ENCODE measurements around the gene AGMAT.
"Not testable (repeated sequence)": the region's sequence is repeated elsewhere in the genome, so short reads cannot be mapped to it uniquely, and the experiment has no call there.

The AGMAT gene

DNA sequence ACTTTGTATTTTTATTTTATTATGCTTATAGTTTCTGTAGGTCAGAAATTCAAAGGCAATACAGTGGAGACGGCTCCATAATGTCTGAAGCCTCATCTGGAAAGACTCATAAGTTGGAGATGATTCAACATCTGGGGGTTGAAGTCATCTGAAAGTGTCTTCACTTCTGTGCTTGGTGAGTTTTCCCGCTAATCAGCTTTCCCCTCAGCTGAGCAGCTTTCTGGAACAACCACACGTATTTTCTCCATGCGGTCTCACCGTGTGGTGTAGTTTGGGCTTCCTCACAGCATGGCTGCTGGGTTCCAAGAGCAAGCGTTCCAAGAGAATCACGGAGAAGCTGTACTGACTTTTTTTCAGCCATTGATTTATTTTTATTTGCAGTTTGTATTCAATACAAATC, 24.8 kb upstream of the AGMAT start:
- DNase-seq = no peak

DNA sequence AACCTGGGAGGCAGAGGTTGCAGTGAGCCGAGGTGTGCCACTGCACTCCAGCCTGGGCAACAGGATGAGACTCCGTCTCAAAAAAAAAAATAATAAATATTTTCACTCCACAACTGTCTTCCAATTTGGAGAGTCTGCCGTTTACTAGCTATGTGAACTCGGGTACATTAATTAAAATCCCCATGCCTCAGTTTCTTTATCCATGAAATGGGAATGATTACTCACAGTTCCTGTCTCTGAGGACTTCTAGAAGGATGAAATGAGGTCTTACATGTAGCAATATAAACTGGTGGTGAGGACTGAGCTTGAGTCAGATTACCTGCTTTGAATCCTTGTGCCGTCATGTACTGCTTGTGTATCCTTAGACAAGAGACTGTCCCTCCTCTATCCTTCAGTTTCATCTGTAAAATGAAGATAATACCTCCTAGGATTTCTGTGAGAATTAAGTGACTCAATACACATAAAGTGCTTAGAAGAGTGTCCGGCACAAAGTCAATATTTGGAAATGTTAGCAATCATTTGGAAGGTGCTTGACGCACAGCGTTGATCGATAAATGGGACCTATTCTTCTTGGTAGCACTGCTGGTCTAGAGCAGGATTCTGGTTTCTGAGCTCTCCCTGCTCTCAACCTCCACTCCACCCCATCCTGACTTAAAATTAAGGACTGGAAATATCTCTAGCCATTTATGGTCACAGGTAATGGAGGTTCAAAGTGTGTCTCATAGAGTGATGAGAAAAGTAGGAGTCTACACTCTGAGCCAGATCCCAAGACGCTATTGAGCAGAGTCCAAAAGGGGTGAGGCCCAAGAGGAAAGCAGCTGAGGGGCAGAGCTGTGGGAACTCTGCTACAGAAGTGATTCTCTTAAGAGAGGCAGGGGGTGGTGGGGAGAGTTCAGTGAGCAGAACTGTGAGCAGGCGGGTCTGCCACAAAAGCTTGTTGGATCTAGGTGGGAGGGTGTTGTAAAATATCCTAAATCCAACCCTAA, 20.8 kb upstream of the AGMAT start:
- DNase-seq = no peak

DNA sequence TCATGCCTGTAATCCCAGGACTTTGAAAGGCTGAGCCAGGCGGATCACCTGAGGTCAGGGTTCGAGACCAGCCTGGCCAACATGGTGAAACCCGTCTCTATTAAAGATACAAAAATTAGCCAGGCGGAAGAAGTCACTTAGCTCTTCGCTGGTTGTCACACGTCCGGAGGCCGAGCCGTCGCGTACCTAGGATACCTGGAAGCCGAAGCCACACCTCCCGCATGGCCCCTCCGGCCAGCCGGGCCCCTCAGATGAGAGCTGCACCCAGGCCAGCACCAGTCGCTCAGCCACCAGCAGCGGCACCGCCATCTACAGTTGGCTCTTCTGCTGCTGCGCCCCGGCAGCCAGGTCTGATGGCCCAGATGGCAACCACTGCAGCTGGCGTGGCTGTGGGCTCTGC, 19.5 kb upstream of the AGMAT start:
- not testable (repeated sequence) for DNase-seq

DNA sequence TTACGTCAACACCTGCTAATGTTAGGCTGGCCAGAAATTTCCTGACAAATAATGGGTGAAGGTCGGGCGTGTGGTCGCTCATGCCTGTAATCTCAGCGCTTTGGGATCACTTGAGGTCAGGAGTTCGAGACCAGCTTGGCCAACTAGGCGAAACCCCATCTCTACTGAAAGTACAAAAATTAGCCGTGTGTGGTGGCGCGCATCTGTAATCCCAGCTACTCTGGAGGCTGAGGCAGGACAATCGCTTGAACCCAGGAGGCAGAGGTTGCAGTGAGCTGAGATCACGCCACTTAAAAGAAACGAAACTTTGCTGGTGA, 19.1 kb upstream of the AGMAT start:
- not testable (repeated sequence) for DNase-seq

DNA sequence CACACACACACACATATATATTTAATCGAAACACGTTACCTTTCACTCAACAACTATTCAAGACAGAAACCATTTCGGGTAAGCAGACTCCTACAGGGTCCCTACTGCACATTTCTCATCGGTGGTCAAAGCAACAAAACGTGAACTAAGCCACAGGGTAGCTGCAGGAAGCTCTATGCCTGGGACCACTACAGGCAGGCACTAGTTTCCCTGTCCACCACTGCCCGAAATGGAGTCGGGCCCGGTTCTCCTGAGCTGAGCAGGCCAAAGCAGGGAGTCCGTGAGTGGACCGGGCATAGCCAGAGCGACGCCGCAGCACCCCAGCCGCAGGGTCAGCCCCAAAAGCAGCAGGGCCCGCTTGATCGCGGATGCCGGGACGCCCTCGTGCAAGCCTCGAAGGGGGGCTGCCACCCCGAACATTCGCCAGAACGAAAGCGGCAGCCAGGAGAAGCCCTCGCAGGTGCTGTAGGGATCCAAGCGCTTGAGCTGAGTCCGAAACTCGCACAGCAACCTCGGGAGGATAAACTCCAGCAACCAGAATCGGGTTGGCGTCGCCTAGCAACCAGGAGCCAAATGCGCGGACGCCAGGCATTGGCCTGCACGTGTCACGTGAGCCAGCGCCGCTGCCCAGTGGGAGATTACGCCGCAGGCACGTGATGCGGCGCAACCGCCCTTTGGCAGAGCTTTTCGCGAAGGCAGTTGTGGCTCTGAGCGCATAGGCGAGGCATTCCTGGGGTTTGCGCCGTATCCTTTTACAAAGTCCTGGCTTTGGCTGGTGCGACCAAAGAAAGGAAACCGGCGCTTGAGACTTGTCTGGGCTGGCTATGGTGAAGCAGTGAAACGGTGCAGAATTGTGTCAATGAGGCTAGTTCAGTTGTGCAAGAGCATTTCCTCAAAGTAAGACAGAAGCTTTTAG, 18.5 kb upstream of the AGMAT start:
- DNase-seq = peak; percentile 98

DNA sequence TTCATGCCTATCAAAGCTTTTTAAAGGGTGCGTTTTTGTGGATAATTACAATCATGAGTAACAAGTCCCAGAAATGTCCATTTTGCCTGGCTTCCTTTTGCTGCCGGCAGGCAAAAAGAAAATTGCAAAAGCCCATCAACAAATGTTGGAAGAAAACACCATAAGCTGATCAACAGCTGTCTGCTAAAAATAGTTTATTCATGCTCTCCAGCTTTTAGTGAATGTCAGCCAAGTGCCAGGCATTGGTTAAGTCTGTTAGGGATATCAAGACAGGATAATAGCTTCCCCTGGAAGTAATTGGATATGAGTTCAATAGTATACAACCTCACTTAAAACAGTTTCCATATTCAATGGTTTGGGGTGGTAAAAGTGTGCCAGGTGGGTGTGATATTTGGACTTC, 13.6 kb upstream of the AGMAT start:
- DNase-seq = no peak

DNA sequence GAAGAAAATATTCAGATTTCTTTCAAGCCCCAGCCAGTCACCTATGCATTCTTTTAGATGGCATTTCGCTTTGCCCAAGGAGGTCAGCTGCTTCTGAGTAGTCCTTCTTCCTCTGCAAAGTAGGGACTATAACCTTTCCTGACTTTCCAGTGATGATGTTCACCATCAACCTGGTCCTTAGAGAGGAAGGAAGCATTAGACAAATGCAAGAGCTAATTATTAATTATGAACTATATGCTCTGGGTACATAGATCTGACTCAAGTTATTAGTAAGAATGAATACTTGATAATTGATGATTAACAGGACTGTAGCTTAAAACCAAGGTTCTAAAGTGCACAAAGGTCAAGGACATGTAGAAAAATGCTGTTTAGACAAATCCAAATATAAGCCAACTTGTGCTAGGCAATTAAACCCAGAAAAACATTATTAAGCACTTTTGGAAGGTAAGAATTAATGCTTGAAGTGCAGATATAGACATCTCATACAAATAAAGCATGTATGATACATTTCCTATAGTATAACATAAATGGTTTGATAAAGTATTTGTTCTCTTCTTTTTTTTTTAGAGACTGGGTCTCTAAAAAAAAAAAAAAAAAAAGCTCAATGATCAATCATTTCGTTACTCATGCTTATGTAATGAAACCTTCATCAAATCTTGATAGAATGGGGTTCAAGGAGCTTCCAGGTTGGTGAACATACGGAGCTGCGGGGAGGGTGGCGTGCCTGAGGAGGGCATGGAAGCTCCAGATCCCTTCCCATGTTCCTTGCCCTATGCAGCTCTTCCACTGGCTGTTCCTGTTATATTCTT, 11.2 kb upstream of the AGMAT start:
- DNase-seq = no peak

DNA sequence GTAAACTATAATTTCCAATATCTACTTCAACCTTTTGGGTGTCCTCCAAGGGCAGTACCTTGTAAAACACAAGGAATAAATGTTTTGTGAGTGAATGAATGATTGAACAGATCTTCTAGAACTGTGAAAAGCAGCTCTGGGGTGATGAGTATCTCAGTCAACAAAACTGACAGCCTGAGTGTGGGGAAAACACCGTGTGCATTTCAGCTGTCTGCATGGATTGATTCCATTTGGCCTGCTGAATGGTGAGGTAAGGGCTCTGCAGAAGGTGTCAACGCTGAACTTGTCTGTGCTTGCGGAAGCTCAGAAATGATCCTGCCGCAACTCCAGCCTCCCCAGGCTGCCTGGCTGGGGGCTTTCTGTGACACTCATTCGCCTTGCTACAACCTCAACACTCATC, 7.4 kb upstream of the AGMAT start:
- no peak for DNase-seq

DNA sequence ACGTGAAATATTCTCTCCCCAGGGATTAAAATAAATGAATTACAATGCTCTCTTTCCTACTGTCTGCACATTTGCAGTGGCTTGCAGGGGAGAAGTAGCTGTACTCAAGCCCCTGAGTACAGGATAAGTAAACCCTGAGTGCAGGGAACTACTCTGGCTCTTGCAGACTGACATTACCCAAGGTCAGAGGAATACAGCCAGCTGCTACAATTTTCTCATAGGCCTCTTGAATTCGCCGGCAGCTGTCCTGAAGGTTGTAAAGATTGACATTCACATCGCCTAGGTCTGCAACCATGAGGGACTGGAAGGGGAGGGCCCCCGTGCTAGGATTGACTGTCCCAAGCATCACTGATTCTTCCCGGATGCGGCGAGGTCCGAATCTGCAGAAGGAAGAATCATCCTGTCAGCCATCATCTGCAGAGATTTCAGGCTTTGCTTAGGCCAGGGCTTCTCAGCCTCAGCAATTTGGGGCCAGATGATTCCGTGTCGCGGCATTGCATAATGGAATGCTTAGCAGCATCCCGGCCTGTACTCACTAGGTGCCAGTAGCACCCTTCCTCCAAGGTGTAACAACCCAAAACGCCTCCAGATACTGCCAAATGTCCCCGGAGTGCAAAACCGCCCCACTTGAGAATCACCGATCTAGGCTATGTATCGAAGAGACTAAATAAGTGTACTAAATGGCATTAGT, 1.7 kb downstream of the AGMAT start:
- no peak for DNase-seq

DNA sequence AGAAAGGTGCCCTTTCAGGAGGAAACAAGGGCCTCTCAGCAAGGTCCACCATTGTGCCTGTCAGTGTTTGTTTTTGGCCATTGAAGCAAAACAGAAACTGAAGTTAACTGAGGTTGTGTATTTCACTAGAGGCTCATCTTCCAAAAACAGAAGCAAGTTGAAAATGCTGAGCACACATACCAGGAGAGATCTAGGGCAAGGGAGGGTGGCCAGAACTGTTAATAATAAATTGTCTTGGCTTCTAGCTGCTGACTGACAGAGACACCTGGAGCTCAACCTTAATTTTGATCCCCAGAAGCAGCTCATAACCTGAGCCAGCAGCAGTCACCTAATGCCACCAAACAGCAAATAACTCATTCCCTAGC, 5.2 kb downstream of the AGMAT start:
- DNase-seq = no peak

DNA sequence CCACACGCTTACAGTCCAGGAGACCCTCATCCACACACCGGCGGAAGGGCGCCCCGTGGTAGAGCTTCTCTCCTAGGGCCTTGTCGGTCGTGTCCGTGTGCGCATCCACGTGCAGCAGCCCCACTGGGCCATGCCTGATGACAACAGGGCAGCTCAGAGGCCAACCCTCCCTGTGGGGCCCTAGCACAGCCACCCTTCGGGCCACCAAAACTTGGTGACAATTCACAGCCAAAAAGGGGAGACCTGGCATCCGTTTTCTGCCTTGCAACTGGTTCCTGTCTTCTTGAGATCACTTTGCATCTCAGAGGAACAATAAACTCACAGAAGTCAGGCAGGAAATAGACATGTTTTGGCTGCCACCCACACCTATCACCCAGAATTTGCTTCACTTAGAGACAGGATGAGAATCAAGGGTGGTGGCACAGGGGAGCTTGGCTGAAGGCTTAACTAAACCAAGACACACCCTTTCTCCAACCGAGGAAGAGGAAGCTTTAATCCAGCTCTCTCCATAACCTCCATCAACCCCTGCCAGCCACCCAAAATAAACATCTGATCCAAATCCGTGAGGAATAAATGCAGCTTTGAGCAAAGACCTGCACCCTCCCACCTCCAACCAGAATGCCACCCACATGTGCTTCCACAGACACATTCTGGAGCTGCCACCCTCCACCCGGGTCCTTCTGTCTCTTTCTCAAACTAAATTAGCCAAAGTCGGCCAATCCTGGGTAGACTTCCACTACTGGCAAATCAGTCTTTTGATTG, 5.7 kb downstream of the AGMAT start:
- DNase-seq = no peak

DNA sequence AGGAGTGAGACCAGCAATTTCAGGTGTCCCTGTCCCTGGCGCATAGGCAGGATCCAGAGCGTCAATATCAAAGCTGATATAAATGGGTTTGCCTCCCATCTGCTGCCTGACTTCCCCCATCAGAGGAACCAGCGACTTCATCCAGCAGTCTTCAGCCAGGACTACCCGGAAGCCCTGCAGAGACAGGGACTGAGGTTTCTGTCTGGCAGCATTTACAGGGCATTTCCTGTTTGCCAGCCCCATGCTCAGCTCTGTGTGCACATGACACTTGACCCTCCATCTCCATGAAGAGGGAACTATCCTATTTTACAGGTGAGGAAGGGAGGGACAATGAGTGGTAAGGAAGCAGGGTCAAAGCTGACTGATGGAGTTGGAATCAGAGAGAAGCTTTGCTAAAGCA, 7.2 kb downstream of the AGMAT start:
- DNase-seq = no peak

DNA sequence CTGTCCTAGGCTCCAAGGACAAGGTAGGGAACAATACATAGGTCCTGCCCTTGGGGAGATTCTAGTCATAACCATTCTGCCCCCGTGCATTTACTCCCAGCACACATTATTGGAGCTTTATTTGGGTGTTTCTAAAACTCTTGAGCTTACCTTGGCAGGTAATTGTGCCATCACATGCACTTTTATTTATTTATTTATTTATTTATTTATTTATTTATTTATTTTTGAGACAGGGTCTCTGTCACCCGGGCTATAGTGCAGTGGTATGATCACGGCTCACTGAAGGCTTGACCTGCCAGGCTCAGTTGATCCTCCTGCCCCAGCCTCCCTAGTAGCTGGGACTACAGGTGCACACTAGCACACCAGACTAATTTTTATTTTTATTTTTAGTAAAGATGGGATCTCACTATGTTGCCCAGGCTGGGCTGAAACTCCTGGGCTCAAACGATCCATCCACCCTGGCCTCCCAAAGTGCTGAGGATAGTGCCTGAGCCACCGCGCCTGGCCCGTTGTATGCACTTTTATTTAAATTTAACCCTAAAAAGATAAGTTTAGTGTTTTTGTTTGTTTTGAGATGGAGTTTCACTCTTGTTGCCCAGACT, 9.2 kb downstream of the AGMAT start:
- no peak for DNase-seq

DNA sequence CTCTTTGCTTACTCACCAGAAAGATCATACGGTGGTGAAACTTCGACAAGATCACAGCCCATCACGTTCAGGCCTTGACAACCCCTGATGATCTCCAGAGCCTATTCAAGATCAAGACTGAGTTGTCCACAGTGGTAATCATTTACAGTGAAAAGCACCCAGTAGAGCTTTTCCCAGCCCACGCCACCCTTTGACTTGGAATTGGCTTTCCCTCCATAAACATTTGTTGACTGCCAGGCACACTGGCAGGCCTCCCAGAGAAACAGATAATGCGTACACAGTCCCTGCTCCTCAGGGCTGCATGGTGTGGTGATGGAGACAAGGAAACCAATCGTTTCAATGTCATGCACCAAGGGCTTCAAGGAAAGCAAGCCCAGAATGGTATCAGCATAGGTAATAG, 10.1 kb downstream of the AGMAT start:
- no peak for DNase-seq

DNA sequence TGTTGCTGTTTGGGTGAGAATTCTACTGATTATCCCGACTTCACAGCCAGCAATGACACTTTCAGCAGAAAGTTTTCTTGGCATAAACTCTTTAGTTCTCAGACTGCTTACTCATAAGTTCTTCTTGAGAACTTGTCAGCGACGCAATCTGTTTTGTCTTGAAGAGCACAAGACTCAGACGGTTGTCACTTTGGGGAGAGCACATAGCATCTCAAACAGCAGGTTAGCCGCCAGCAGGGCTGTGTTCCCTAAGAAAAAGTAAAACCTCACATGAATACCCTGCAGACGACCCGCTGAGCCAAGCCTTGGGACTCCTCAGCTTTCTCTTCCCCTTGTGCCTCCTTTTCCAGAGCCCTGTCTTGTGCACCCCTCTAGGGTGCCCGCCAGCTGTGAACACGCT, 11.4 kb downstream of the AGMAT start:
- no peak for DNase-seq

DNA sequence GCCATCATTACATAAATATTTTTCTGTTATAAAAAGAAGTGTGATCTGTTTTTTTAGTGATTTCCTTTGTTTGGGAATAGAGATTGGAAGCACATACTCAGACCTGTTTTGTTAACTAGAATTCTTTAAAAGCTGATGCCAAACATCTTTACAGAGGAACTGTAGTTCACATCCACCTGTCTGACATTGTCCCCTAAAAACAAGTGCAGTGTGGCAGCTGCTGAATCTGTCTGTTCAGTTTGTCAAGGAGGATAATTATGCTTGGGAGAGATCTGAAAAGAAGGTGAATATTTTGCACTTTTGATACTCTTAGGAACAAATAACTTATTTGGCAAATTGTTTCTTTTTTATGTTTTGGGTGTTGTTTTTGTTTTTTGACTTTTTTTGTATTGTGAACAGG, 13.6 kb downstream of the AGMAT start:
- DNase-seq = no peak

DNA sequence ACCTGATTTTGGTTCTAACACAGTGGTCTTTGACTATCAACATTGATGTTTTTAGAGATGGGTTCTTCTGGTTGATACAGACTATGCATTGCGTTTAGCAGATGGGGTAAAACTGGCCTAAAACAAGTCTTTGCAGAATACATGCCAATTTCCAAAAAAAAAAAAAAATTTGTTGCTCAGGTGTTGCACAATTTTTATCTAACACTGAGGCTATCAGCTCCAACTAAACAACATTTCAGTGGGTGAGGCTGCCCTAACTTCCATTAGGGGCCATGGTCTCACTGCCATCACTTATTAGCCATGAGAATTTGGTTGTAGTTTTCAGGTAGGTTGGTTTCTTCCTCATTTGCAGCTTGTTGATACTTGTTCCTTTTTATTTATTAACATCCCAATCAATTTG, 14.0 kb downstream of the AGMAT start:
- DNase-seq = no peak

DNA sequence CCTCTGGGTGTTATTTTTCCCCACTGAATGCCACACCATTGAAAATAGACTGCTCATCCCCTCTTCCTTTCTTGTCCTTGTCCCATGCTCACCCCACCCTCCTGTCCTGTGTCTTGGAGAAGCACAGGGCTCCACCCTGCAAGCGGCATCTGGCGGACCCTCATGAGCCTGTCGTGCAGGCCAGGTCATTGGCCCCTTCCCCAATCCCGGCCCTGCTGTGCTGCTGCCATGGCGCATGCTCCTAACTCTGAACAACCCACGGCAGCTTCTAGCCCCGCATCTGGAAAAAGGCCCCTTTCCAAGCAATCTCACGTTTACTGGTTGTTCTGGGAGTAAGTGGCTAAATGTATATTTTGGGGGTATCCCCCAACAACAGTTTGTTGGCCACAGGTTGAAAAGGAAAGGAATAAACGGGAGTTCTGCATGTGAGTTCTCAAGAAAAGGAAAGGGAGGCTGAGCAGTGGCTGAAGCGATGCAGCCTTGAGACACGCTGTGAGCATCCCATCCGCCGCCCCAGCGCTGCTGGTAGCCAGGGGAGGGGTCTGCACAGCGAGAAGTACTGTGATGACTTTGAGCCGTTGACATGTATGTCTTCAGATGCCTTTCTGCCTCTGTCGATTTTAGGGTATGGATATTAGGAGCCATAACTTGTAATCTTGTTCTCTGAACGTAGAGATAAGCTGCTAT, 16.3 kb downstream of the AGMAT start:
- DNase-seq = no peak

DNA sequence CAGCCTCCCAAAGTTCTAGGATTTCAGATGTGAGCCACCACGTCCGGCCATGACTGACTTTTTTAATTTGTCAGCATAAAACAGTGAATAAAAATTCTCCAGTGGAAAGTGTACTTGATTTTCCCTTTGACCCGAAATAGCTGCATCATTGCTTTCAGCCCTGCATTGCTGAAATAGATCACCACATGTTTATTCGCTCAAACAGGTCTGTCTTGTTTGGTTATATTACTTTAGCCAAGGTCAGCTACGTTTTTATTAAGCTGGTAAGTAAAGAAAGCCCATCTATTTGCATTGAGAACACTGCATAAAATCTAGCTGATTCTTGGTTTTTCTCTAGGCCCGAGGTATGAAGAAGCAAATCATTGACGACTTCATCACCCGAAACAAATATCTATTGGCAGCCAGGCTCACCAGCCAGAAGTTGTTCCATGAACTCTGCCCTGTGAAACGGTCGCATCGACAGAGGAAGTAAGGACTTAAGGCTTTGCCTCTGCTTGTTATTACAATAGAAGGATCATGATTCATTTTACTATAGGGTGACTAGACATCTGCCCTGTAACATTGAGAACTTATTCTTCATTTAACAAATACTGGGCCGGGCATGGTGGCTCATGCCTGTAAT, 25.6 kb downstream of the AGMAT start:
- no peak for DNase-seq

DNA sequence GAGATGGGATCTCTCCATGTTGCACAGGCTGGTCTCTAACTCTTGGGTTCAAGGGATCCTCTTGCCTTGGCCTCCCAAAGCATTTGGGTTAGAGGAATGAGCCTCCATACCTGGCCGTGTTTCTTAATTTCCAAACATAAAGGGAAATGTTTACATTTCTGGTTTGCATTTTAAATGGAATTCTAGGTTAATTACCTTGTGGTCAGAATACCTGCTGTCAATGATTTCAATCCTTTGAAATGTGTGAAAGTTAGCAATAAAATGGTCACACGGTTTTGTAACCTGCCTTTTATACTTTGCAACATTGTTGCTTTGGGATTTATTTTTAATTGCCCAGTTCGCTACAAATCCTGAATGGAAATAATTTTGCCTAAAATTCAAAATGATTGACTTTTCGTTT, 26.3 kb downstream of the AGMAT start:
- no peak for DNase-seq
